Astrocyte of the spinal cord (primary cell): Measurements from ENCODE around the gene OPCML.

Source experiments
- DNase-seq: peaks from one replicate; pipeline ENCODE4 v3.0.0; 2011; ENCODE audit warnings: low read depth, low spot score
- H3K4me3 ChIP-seq: 2 replicates; pipeline ENCODE4 v1.5.1; 2011; ENCODE audit warnings: low read depth, mild to moderate bottlenecking, low read length, moderate library complexity
- in situ Hi-C: cut with HindIII; loops from 2 replicates; pipeline ENCODE4 v1.10.0; 2017; ENCODE audit warnings: low sequenced_read_pairs
- TF ChIP-seq, protein P1 (sequence below): IDR thresholded peaks from 2 replicates; pipeline ENCODE4 v1.5.1; 2012; ENCODE audit warnings: low read depth, mild to moderate bottlenecking, low read length, inconsistent platforms

OPCML gene

DNA sequence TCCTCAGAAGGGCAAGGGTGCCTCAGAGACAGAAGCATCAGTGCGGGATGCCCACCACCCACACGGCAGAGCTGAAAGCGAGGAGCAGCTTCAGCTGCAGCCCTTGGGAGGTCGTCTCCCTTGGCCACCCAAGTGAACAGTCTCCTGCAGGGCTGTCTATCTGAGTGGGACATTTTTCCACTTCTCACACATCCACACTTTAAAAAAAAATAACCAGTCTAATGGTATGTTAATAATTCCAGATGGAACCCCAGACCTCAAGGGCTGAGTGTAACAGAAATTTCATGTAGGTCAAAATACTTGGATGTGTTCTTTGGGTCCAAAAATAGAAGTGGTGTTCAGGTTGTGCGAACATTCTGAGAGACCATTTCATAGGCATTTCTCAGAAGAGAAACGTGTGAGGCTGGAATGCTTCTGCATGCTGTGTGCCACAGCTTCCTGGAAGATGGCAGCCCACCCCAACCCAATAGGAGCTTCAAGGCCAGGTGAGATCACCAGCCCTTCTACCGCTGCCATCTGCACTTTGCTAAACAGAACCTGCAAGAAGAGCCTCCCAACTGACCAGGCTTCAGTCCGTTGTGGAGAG, 623.2 kb downstream of the OPCML start:
- H3K4me3 ChIP-seq: no peak overlapping the region
- TF ChIP-seq, protein P1, sequence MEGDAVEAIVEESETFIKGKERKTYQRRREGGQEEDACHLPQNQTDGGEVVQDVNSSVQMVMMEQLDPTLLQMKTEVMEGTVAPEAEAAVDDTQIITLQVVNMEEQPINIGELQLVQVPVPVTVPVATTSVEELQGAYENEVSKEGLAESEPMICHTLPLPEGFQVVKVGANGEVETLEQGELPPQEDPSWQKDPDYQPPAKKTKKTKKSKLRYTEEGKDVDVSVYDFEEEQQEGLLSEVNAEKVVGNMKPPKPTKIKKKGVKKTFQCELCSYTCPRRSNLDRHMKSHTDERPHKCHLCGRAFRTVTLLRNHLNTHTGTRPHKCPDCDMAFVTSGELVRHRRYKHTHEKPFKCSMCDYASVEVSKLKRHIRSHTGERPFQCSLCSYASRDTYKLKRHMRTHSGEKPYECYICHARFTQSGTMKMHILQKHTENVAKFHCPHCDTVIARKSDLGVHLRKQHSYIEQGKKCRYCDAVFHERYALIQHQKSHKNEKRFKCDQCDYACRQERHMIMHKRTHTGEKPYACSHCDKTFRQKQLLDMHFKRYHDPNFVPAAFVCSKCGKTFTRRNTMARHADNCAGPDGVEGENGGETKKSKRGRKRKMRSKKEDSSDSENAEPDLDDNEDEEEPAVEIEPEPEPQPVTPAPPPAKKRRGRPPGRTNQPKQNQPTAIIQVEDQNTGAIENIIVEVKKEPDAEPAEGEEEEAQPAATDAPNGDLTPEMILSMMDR: no peak
- DNase-seq: no peak
- in situ Hi-C loops: no loop called here

DNA sequence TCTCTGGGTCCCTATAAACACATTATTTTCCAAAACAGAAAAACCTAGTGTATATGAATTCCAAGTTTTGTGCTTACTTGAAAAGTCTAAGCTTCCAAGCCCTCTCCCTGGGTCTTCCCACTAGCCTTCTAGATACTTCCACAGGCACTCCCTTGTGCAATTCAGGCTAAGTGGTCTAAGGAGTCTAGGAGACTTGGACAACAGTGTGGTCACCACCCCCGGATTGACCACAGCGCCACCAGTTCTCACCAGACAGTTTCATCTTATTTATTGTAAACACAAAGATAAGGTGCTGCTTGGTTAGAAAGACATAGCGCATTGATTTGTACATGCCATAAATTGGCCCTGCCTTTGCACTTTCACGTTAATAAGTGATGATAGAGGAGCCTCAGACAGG, 623.9 kb downstream of the OPCML start:
- in situ Hi-C loops: no loop called here
- TF ChIP-seq, protein P1: no peak
- no peak overlapping the region for H3K4me3 ChIP-seq
- DNase-seq: no peak

DNA sequence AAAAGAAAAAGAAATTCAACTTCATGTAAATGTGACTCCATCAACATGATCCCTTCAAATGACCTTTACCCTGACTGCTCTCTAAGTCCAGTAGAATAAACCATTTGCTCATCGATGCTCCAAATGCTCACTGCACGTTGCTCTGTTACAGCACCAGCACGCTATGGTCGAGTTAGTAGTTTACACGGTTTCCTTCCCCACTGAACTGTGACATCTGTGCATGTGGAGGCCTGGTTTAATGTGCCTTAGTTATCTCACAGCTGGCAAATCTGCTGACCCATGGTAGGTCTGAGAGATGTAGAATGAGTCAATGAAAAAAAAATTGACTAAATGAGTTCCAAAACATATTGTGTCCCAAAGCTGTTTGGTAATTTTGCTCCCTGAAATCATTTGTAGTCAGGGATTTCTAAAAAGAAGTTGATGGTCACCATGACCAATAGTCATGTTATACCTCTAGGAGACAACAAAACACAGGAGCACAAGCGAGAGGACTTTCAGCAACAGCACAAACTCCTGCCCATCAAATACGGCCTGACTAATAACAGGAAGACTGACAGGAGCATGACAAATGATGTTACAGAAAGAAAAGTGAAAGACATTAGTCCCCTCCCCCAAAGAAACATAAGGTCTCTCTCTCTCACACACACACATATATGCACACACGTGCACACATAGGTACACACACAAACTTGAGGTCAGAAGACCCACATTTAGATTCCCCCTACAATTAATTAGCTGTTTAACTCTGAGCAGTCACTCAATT, 624.5 kb downstream of the OPCML start:
- in situ Hi-C loops: no loop called here
- TF ChIP-seq, protein P1: no peak

DNA sequence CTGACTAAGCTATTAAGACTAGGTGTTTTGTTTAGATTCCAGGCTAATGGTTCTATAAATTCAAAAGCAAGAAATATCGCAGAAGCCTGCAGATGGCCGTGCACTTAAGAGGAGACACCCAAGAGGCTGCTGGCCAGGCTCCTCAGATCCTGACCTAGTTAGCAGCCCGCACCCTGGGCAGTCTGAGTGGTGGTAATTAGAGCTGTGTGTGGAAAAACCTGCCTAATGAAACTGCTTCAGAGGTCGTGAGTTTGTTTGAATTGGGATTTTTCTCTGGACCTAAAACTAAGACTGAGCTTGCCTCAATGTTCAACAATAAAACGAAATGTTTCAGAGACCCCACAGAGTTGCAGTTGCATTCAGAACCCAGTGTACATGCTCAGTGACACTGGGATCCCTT, 627.7 kb downstream of the OPCML start:
- no peak for DNase-seq
- no peak overlapping the region for H3K4me3 ChIP-seq
- TF ChIP-seq, protein P1: no peak
- in situ Hi-C loops: no loop called here

More for the DNA sequence above, 624.5 kb downstream of the OPCML start:
- no peak overlapping the region for H3K4me3 ChIP-seq
- no peak for DNase-seq

DNA sequence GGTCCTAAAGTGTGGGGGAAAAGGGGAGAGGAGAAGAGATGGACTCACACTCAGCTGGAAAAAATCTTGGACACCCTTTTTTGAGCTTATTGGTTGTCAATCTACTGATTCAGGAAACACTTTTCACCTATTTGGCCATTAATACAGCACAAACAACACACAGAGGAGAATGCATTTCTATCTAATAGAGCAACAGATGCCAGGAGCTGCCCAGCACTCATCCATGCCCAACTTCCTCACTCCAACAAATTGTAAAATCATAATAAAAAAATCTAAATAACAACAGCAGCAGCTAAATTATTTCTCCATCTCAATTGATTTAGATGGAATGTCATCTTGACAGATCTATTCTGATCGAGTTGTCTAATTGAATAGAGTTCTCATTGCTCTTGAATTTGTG, 628.2 kb downstream of the OPCML start:
- H3K4me3 ChIP-seq: no peak overlapping the region
- TF ChIP-seq, protein P1: no peak
- no peak for DNase-seq
- in situ Hi-C loops: no loop called here

DNA sequence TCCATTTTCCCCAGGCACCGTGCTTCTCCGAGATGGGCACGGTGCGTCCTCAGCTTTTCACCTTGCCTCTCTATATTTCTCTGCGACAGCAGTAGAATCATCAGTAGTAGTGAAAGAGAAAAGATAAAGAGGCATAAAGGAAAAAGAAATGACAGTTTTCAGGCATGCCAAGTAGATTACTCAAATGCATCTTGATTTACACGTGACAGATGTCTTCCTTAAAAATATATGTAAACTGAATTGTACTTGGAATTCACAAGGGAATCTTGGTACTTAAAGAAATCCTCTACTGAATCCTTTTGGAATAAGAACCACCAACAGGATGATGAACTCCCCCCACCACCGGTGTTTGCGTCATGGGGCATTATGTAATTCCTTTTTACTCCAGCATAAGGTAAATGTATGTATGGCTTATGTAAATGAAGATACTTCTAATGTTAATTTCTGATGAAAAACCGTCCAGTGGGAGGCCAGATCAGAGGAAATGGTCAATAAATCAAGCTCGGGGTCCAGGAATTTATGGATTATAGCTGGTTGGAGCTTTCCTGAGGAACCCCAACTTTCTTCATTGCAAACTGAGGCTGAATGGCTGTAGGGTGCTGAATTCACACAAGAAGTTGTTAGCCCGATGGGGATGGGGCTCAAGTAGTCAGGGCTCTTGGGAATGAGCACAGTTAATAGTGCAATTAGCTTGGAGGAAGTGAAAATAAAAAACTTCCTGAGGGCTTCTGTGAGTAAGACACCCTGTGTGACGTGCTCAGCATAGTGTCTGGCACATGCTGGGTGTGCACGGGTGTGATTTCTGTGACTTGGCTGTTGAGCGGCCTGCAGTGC, 630.4 kb downstream of the OPCML start:
- DNase-seq: no peak
- in situ Hi-C loops: no loop called here
- H3K4me3 ChIP-seq: no peak overlapping the region

More for the DNA sequence above, 630.4 kb downstream of the OPCML start:
- TF ChIP-seq, protein P1: no peak
